Loucy (cell line): ENCODE data around the gene AAMDC.
"Not testable (repeated sequence)": the region's sequence is repeated elsewhere in the genome, so short reads cannot be mapped to it uniquely, and the experiment has no call there.

Experiments
- EZH2phosphoT487 ChIP-seq: fragments of 200-600 bp; IDR thresholded peaks from 2 replicates; pipeline ENCODE4 v1.6.1; 2018; ENCODE audit warnings: antibody characterized with exemption, mild to moderate bottlenecking, moderate library complexity, borderline replicate concordance
- TF ChIP-seq, protein P1 (sequence below): fragments of 200-600 bp; sonication (generic); conservative IDR thresholded peaks from 2 replicates; pipeline ENCODE4 v1.5.1; 2014; ENCODE audit warnings: mild to moderate bottlenecking, antibody characterized with exemption, low read length

GRCh38 chr11:77890100-77890614 lies 69.2 kb downstream of the AAMDC start:
- TF ChIP-seq, protein P1, sequence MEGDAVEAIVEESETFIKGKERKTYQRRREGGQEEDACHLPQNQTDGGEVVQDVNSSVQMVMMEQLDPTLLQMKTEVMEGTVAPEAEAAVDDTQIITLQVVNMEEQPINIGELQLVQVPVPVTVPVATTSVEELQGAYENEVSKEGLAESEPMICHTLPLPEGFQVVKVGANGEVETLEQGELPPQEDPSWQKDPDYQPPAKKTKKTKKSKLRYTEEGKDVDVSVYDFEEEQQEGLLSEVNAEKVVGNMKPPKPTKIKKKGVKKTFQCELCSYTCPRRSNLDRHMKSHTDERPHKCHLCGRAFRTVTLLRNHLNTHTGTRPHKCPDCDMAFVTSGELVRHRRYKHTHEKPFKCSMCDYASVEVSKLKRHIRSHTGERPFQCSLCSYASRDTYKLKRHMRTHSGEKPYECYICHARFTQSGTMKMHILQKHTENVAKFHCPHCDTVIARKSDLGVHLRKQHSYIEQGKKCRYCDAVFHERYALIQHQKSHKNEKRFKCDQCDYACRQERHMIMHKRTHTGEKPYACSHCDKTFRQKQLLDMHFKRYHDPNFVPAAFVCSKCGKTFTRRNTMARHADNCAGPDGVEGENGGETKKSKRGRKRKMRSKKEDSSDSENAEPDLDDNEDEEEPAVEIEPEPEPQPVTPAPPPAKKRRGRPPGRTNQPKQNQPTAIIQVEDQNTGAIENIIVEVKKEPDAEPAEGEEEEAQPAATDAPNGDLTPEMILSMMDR, result not testable (repeated sequence)
- TF ChIP-seq EZH2phosphoT487, result not testable (repeated sequence)
